GM13977 (cell line): Measurements from ENCODE around the gene ZNF839.
A peak's percentile ranks its signal among the peaks of the same experiment; 100 is the strongest.

Experiments
- DNase-seq: peaks from one replicate; pipeline ENCODE4 v3.0.0; 2012; ENCODE audit warnings: low spot score
- in situ Hi-C: fragments of 300-500 bp; cut with MboI; formaldehyde crosslinking; loops from one replicate; pipeline ENCODE4 v1.12.0; 2022; ENCODE audit warnings: low sequenced_read_pairs, low pct_unique_long_range_greater_than_20kb, mixed read lengths, inconsistent platforms; ENCODE audit not compliant: unreplicated experiment
- TF ChIP-seq, protein P1 (sequence below): IDR thresholded peaks from 2 replicates; pipeline ENCODE4 v1.5.1; 2012; ENCODE audit warnings: mild to moderate bottlenecking, control low read depth; ENCODE audit not compliant: insufficient read depth; ENCODE audit errors: extremely low read depth, missing control alignments

ZNF839 gene

DNA sequence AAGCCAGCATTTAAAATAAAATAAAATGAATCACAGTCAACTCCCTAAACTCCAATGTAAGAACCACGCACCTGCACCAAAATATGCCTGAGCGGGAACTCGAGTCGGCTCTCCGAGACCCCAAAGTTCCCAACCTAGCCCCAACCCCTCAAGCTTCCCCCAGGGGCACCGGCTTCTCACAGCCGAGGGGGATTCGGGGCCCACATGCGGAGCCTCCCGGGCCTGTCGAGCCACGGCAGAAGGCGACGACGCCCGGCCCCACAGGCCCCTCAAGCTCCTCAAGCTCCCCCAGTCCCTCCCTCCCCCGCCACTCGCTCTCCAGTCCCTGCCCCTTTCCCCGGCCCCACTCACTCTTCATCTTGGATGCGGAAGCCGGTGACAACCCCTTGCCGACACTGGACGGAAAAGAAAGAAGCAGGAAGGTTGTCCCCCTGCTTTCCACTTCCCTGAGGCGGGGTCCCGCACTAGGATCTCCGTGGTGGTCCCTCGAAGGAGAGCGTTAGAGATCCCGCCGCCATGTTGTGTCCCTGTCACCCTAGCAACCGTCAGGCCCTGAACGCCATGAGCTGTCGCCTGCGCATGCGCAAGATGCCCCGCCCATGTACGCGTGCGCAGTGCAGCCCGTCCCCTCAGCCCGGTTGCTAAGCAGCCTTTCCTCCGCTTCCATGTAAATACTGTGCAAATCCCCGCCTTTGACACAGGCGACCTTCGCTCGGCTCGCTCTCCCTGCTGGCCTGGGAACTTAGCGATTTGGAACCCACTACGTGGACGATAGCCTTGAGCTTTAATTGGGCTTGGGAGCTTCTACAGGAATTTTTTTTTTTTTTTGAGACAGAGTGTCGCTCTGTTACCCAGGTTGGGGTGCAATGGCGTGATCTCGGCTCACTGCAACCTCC is 14.7 kb upstream of the ZNF839 start, which contains the start of gene MOK:
MOK (minus strand) TSS at position 554 of the 896 bp plus-strand sequence; CDS start at position 358, 196 bp downstream.
- in situ Hi-C loops = loop anchor here (25.0 kb wide), 2 partner anchors 343 to 593 kb away; partner anchors contain the start of gene DYNC1H1
- peak; percentile 98 for DNase-seq
- TF ChIP-seq, protein P1, sequence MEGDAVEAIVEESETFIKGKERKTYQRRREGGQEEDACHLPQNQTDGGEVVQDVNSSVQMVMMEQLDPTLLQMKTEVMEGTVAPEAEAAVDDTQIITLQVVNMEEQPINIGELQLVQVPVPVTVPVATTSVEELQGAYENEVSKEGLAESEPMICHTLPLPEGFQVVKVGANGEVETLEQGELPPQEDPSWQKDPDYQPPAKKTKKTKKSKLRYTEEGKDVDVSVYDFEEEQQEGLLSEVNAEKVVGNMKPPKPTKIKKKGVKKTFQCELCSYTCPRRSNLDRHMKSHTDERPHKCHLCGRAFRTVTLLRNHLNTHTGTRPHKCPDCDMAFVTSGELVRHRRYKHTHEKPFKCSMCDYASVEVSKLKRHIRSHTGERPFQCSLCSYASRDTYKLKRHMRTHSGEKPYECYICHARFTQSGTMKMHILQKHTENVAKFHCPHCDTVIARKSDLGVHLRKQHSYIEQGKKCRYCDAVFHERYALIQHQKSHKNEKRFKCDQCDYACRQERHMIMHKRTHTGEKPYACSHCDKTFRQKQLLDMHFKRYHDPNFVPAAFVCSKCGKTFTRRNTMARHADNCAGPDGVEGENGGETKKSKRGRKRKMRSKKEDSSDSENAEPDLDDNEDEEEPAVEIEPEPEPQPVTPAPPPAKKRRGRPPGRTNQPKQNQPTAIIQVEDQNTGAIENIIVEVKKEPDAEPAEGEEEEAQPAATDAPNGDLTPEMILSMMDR = no peak

DNA sequence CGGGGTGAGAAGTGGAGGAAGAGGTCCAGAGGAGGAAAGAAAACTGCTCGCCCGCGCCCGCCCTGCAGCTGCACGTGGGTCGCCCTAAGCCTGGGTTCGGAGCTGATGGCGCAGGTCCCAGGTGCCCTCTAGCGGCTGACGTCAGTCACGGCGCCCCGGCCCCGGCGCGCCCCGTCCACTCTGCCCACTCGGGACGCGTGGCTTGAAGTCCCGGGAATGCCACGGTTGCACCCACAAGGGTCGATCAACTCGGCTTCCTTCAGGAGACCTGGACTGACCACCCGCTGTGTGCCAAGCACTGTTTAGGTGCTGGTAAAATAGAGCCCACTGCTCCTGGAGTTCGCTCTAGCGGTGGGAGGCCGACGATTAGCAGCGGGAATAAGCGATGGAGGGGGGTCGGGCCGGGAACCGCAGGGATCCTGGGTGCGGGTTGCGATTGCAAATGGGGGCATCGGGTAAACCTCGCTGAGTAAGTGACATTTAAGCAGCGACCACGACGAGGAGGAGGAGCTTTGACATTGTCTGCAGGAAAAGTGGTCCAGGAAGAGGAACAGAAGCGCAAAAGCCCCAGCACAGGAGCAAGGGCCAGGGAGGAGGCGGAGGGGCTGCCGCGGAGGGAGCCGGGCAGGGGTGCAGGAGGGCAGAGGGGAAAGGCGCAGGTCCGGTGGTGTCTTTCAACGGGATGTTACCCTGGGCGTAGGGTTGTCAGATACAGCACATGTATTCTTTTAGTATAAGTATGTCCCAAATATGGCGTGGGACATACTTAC is 5.1 kb upstream of the ZNF839 start:
- in situ Hi-C loops = loop anchor here (25.0 kb wide), 2 partner anchors 352 to 602 kb away; partner anchors contain the start of gene DYNC1H1
- peak; percentile 81 for DNase-seq
- TF ChIP-seq, protein P1 = peak; percentile 98

- in situ Hi-C loops = loop anchor here (25.0 kb wide), 2 partner anchors 353 to 603 kb away; partner anchors contain the start of gene DYNC1H1
- TF ChIP-seq, protein P1 = no peak
- DNase-seq = no peak
Observed at GRCh38 chr14:102315121-102315520, 4.4 kb upstream of the ZNF839 start.

DNA sequence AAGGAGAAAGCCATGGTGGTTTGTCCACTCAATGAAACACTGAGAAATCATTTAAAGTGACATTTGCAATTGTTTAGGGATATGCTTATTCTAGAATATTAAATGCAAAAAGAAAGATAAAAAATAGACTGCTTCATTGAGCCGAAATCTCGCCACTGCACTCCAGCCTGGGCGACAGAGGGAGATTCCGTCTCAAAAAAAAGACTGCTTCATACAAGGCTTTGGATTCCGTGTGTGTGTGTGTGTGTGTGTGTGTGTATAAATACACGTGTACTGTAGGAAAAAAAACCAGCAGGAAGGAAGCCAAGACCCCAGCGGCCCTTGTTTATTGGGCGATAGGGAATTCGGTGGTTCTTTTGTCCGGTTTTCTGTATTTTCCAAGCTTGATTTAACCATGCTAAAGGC is 3.2 kb upstream of the ZNF839 start:
- TF ChIP-seq, protein P1 = no peak
- in situ Hi-C loops = loop anchor here (25.0 kb wide), 2 partner anchors 354 to 604 kb away; partner anchors contain the start of gene DYNC1H1
- DNase-seq = no peak

GRCh38 chr14:102316743-102317563 is 2.6 kb upstream of the ZNF839 start:
- TF ChIP-seq, protein P1 = peak; percentile 91
- in situ Hi-C loops = loop anchor here (25.0 kb wide), 2 partner anchors 355 to 605 kb away; partner anchors contain the start of gene DYNC1H1
- peak; percentile 94 for DNase-seq
